Measurements from ENCODE around the gene RESP18.

GRCh38 chr2:219281588-219281987 is 51.0 kb downstream of the RESP18 start:
- TF ChIP-seq, protein P1, sequence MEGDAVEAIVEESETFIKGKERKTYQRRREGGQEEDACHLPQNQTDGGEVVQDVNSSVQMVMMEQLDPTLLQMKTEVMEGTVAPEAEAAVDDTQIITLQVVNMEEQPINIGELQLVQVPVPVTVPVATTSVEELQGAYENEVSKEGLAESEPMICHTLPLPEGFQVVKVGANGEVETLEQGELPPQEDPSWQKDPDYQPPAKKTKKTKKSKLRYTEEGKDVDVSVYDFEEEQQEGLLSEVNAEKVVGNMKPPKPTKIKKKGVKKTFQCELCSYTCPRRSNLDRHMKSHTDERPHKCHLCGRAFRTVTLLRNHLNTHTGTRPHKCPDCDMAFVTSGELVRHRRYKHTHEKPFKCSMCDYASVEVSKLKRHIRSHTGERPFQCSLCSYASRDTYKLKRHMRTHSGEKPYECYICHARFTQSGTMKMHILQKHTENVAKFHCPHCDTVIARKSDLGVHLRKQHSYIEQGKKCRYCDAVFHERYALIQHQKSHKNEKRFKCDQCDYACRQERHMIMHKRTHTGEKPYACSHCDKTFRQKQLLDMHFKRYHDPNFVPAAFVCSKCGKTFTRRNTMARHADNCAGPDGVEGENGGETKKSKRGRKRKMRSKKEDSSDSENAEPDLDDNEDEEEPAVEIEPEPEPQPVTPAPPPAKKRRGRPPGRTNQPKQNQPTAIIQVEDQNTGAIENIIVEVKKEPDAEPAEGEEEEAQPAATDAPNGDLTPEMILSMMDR (IDR thresholded peaks at IDR 0.05; ENCODE audit: borderline replicate concordance, extremely low read depth, low read length, poor library complexity, severe bottlenecking), result no peak
- TF ChIP-seq EZH2 (IDR thresholded peaks at IDR 0.05; ENCODE audit: borderline replicate concordance, low read depth, low read length, severe bottlenecking), result no peak

Measured in DND-41 (cell line).